WTC11 (cell line): ENCODE measurements around the gene EDN2.

Source experiments
- CTCF ChIP-seq: fragments of 200-600 bp; IDR thresholded peaks from 2 replicates; pipeline ENCODE4 v1.8.0; 2022; ENCODE audit warnings: antibody characterized with exemption
- ESRRA ChIP-seq: sonication (generic); formaldehyde crosslinking; IDR thresholded peaks from 2 replicates; pipeline ENCODE4 v1.8.1; 2022; ENCODE audit warnings: mild to moderate bottlenecking, missing genetic modification reagents, borderline replicate concordance
- TEAD1 ChIP-seq: sonication (generic); formaldehyde crosslinking; IDR thresholded peaks from 2 replicates; pipeline ENCODE4 v1.8.0; 2022; ENCODE audit warnings: mild to moderate bottlenecking, missing genetic modification reagents

- TF ChIP-seq ESRRA (CRISPR knock-in tag) (no peak), CTCF (no peak), TEAD1 (CRISPR knock-in tag) (no peak)
These were observed 49.2 kb upstream of the EDN2 start for GRCh38 chr1:41533731-41534080.
